ENCODE data around the gene EIF4B. TPM values are rescaled to one million over a fixed set of nuclear protein-coding genes. Genes with fewer than 3 reads are reported as not detected.

Gene EIF4B
- total and polyA plus RNA-seq, 2 of the 13 experiments (the other 11 are each of a cell fraction or from before 2014, with no cell fraction given), result 416 to 548 TPM

- peak; percentile 89 for TF ChIP-seq ZNF770 (CRISPR knock-in tag; IDR thresholded peaks at IDR 0.05)
- TF ChIP-seq, protein P1, sequence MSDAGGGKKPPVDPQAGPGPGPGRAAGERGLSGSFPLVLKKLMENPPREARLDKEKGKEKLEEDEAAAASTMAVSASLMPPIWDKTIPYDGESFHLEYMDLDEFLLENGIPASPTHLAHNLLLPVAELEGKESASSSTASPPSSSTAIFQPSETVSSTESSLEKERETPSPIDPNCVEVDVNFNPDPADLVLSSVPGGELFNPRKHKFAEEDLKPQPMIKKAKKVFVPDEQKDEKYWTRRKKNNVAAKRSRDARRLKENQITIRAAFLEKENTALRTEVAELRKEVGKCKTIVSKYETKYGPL (CRISPR knock-in tag; IDR thresholded peaks at IDR 0.05), result no peak
- TF ChIP-seq ZNF782 (CRISPR knock-in tag; IDR thresholded peaks at IDR 0.05; ENCODE audit: borderline replicate concordance), result no peak
Measured at GRCh38 chr12:53010955-53011354, 4.7 kb downstream of the EIF4B start (continued).

DNA sequence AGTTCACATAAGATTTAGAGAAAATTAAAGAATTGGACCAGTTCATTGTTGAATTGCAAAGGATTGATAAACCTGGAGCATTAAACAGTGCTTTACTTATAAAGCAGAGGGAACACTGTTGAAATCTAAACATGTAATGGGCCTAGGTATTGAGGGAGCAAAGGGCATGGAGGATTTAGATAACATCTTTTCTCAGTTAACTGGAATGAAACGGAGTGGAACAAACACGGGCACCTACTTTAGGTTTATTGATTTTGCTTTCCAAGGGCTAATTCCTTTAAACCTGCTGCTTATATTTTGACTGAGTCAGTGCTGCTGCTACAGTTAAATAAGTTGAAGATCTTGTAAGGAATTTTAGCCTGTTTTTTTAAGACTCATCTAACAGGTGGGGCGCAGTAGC is 5.6 kb downstream of the EIF4B start:
- H3K9me3 ChIP-seq (ENCODE audit: low read length), result no peaks in the 10 kb centered on the region
- ChIA-PET POLR2A (interaction anchor here (1.2 to 2.9 kb wide), 2 partner anchors 20 to 91 kb away, joined by 3 to 13 read pairs; partner anchors contain the start of gene SOAT2), CTCF (ENCODE audit: low intra/inter-chr PET ratio, low total read pairs) (no interaction called here)
- in situ Hi-C loops (cut with HindIII; ENCODE audit: extremely low pct_ligation_motif_present, low pct_unique_long_range_greater_than_20kb), result no loop called here
- peak overlapping the region; percentile 35; the same call in 1 of the 2 replicates for H3K9ac ChIP-seq (ENCODE audit: insufficient read depth, low read depth, low read length)
- peaks cover 80% of the 10 kb centered on the region for H3K4me1 ChIP-seq (ENCODE audit: insufficient read depth, low read length)
- peak overlapping the region; percentile 81 for H3K4me2 ChIP-seq (ENCODE audit: low read depth, low read length)
- ATAC-seq (peak; percentile 66), FAIRE-seq (peak; percentile 68), DNase-seq (ENCODE audit: low spot score) (peak; percentile 80)
- H3K36me3 ChIP-seq (replicated peaks in 1 of 2; ENCODE audit: control insufficient read depth in 1 of 2, insufficient read depth in 2 of 2, low read length in 2 of 2), result peaks cover 1 to 49% of the 10 kb centered on the region in 2 experiments; a peak in 4 of 5 replicates
- H3K4me3 ChIP-seq (replicated peaks in 1 of 3; ENCODE audit: insufficient read depth in 1 of 3, low read depth in 2 of 3, low read length in 3 of 3), result peak overlapping the region in 2 of 3 experiments; percentile 15 to 44; a peak in 3 of 6 replicates
- intact Hi-C loops (cut with micrococcal nuclease; ENCODE audit: unreplicated experiment), result no loop called here
- H3K27ac ChIP-seq (ENCODE audit: extremely low read length, insufficient read depth, low read length), result peak overlapping the region; percentile 63
- no peak overlapping the region for H2AFZ ChIP-seq (ENCODE audit: low read length)
- BruUV-seq (replicated peaks), result no TSS peak
- peaks cover 96% of the 10 kb centered on the region for H3K79me2 ChIP-seq (ENCODE audit: insufficient read depth, low read length)
- H4K20me1 ChIP-seq (ENCODE audit: insufficient read depth, low read length), result peaks cover 92% of the 10 kb centered on the region
- WGBS (ENCODE audit: low lambda C conversion rate), result 36% methylated on average over 3 of the region's 3 CpGs
- no peaks in the 10 kb centered on the region; a peak in 1 of 5 replicates for H3K27me3 ChIP-seq (ENCODE audit: control insufficient read depth in 1 of 2, insufficient read depth in 2 of 2, low read length in 2 of 2)
- TF ChIP-seq ZBTB40 (IDR thresholded peaks at IDR 0.05) (no peak), ZBTB40 (CRISPR knock-in tag; IDR thresholded peaks at IDR 0.05) (no peak), NCOR1 (IDR thresholded peaks at IDR 0.05; ENCODE audit: borderline replicate concordance, low read length) (peak; percentile 55; the same call in 1 of the 2 replicates), HNRNPLL (IDR thresholded peaks at IDR 0.05; ENCODE audit: low read depth, low read length, poor library complexity, severe bottlenecking) (no peak), ONECUT2 (CRISPR knock-in tag; IDR thresholded peaks at IDR 0.05) (peak; percentile 92), MED1 (CRISPR knock-in tag; IDR thresholded peaks at IDR 0.05) (0 out of 2 replicates have a peak, but pooled peaks have one; percentile 25), ZNF274 (CRISPR knock-in tag; IDR thresholded peaks at IDR 0.05) (no peak), CEBPG (CRISPR knock-in tag; IDR thresholded peaks at IDR 0.05) (peak; percentile 32; the same call in 1 of the 2 replicates), KDM3A (CRISPR knock-in tag; IDR thresholded peaks at IDR 0.05; ENCODE audit: low read depth) (no peak)
